ENCODE results near the gene CNTNAP2.

DNA sequence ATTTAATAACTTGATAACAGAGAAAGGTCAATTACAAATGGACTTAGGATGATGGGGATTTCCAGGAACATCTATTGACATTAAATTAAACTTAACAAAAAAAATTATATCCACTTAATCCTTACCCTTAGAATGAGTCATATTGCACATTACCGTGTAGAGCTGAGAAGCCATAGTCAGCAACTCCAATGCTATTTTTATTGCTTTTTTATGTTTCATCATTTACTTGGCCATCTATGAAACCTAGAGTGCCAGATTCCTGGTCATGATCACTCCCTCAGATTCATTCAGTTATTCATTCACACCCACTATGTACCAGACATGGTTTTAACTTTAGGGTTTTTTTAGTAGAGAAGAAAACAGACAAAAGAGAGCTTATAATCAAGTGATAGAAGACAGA lies 1180.4 kb downstream of the CNTNAP2 start:
- TF ChIP-seq POLR2A (IDR thresholded peaks at IDR 0.05; ENCODE audit: low read length) (no peak), GATA1 (IDR thresholded peaks at IDR 0.05; ENCODE audit: low read depth, low read length) (no peak)
